ENCODE results near the gene FKBP15. TPM values are rescaled to one million over a fixed set of nuclear protein-coding genes. Genes with fewer than 3 reads are reported as not detected.

FKBP15 gene
- 12.6 and 14.2 TPM in 2 replicates for total RNA-seq

GRCh38 chr9:113221003-113221799, at the start of gene FKBP15, which contains the start of gene SLC31A1:
FKBP15 (minus strand) TSS chr9:113221277; CDS start chr9:113221243, 34 bp downstream.
SLC31A1 (plus strand) TSS chr9:113221544; CDS start chr9:113256149, 34,605 bp downstream.

GRCh38 chr9:113150670-113151611, 70.1 kb downstream of the FKBP15 start, which contains the start of gene SLC31A2:
SLC31A2 (plus strand) TSS chr9:113151007; CDS start chr9:113151075, 68 bp downstream.

Other genes with a start within 250 kb of the FKBP15 start
- 0.96 and 1.1 TPM in 2 replicates for gene ZNF883, start 209.1 kb downstream of the FKBP15 start, total RNA-seq
- gene ZFP37, start 164.6 kb downstream of the FKBP15 start, total RNA-seq = 0.48 and 0.64 TPM in 2 replicates
- 27.1 and 85.3 TPM in 2 replicates for gene SLC31A2, start 70.3 kb downstream of the FKBP15 start, total RNA-seq
- gene SLC31A1, start 267 bp upstream of the FKBP15 start, total RNA-seq = 22.9 and 24.1 TPM in 2 replicates
- gene CDC26, start 54.3 kb upstream of the FKBP15 start, total RNA-seq = 15.8 and 32.3 TPM in 2 replicates
- 35.9 and 43.3 TPM in 2 replicates for gene PRPF4, start 54.4 kb upstream of the FKBP15 start, total RNA-seq
- gene RNF183, start 82.1 kb upstream of the FKBP15 start, total RNA-seq = under 0.01 and 1.9 TPM in 2 replicates
- 1.2 and 3.8 TPM in 2 replicates for gene WDR31, start 119.0 kb upstream of the FKBP15 start, total RNA-seq
- 4.7 and 6.5 TPM in 2 replicates for gene BSPRY, start 128.3 kb upstream of the FKBP15 start, total RNA-seq
- 17.1 and 22.4 TPM in 2 replicates for gene HDHD3, start 155.7 kb upstream of the FKBP15 start, total RNA-seq
- gene ALAD, start 180.0 kb upstream of the FKBP15 start, total RNA-seq = 4.5 and 6.0 TPM in 2 replicates
- gene POLE3, start 189.4 kb upstream of the FKBP15 start, total RNA-seq = 53.7 and 54.7 TPM in 2 replicates
- gene C9orf43, start 189.5 kb upstream of the FKBP15 start, total RNA-seq = under 0.01 TPM in 1 of 2 replicates, not detected in the other
- gene RGS3, start 242.4 kb upstream of the FKBP15 start, total RNA-seq = 21.1 and 21.4 TPM in 2 replicates